Measurements from ENCODE around the gene TIMM17B. TPM values are rescaled to one million over a fixed set of nuclear protein-coding genes. Genes with fewer than 3 reads are reported as not detected.
A peak's percentile ranks its signal among the peaks of the same experiment; 100 is the strongest.
"Not testable (repeated sequence)": the region's sequence is repeated elsewhere in the genome, so short reads cannot be mapped to it uniquely, and the experiment has no call there.

Gene TIMM17B
- total RNA-seq, 2 donors from 2014 or later: 49.2 to 56.5 TPM

- Histone ChIP-seq H3K4me1 (peaks cover 0 to 8% of the 10 kb centered on the region in 2 donors), H3K27me3 (no peaks in the 10 kb centered on the region), H3K36me3 (no peaks in the 10 kb centered on the region), H3K27ac (no peak overlapping the region), H3K4me3 (no peak overlapping the region), H3K9me3 (no peaks in the 10 kb centered on the region)
- TF ChIP-seq, protein P1, sequence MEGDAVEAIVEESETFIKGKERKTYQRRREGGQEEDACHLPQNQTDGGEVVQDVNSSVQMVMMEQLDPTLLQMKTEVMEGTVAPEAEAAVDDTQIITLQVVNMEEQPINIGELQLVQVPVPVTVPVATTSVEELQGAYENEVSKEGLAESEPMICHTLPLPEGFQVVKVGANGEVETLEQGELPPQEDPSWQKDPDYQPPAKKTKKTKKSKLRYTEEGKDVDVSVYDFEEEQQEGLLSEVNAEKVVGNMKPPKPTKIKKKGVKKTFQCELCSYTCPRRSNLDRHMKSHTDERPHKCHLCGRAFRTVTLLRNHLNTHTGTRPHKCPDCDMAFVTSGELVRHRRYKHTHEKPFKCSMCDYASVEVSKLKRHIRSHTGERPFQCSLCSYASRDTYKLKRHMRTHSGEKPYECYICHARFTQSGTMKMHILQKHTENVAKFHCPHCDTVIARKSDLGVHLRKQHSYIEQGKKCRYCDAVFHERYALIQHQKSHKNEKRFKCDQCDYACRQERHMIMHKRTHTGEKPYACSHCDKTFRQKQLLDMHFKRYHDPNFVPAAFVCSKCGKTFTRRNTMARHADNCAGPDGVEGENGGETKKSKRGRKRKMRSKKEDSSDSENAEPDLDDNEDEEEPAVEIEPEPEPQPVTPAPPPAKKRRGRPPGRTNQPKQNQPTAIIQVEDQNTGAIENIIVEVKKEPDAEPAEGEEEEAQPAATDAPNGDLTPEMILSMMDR (IDR thresholded peaks at IDR 0.05): no peak
- DNase-seq (ENCODE audit: low spot score): no peak
Measured at GRCh38 chrX:48893556-48894348, 3.8 kb downstream of the TIMM17B start.

- DNase-seq (ENCODE audit: low spot score): no peak
- H3K4me3 ChIP-seq: no peak overlapping the region
- H3K27me3 ChIP-seq: no peaks in the 10 kb centered on the region
- peaks cover 0 to 8% of the 10 kb centered on the region in 2 donors for H3K4me1 ChIP-seq
- H3K36me3 ChIP-seq: no peaks in the 10 kb centered on the region
- H3K9me3 ChIP-seq: no peaks in the 10 kb centered on the region
- TF ChIP-seq, protein P1 (IDR thresholded peaks at IDR 0.05): no peak
- H3K27ac ChIP-seq: no peak overlapping the region
Measured at GRCh38 chrX:48892896-48893295, 4.7 kb downstream of the TIMM17B start.

DNA sequence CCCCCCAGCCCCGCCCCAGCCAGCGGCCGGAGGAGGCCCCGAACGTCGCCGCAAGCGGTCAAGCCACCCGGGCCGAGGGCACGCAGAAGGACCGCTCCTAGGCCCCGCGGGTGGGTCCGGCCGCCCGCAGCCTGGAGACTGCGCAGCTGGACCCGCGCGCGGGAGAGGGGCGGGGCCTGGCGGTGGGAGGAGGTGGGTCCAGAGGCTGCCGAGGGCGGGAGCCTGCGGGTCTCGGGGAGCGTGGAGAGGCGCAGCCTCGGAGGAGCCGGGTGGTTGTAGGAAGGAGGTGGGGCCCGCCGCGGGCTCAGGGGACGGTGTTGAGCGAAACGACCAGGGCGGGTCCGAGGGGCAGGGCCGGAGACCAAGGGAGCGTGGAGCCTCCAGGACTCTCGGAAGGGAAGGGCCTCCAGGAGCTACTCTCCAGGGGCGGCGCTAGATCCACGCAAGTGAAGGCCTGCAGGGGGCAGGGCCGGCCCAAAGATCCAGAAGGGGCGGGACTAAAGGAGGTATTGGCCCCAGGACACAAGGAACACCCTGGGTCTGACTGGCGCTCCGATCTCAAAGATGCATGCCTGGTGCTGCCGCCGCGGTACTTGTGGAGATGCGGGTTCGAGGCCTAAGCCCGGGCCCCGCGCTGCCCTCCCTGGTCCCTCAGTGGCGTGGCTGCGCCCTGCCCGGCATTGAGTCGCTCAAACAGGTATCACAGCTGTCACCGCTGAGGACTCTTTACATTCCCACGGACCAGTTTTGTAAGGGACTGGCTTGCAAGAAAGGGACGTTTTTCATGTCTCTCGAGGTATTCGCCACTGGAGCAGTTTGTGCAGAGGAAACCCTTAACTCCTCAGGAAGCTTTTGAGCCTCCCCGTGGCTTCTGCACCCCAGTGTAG, 5.9 kb downstream of the TIMM17B start:
- H3K9me3 ChIP-seq: no peaks in the 10 kb centered on the region
- H3K27ac ChIP-seq: peak overlapping the region; percentile 69 to 72
- peak; percentile 88 for DNase-seq (ENCODE audit: low spot score)
- TF ChIP-seq, protein P1 (IDR thresholded peaks at IDR 0.05): peak in 1 of 2 donors; percentile 63
- peak overlapping the region; percentile 56 to 66 for H3K4me3 ChIP-seq
- no peaks in the 10 kb centered on the region for H3K36me3 ChIP-seq
- H3K27me3 ChIP-seq: no peaks in the 10 kb centered on the region
- H3K4me1 ChIP-seq: peaks cover 0 to 5% of the 10 kb centered on the region in 2 donors

DNA sequence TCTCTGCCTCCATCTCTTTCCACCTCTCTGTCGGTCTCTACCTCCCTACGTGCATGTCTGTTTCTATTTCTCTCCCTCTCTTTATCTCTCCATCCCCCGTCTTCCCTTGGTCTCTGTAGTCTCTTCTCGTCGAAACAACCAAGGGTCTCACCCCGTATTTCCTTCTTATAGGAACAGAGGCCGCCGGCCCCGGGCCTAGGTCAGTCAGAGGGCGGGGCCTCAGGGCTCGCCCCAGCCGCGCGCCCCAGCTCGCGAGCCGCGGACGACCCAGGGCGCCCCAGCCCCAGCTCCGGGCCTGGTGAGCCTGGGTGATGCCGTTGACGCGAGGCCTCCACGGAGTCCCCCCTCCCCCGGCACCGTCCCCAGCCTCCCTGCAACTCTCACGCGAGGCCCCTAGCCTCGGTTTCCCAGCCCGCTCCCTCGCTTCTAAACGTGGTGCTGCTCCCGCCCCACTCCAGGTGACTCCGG, 6.6 kb downstream of the TIMM17B start:
- no peaks in the 10 kb centered on the region for H3K9me3 ChIP-seq
- TF ChIP-seq, protein P1 (IDR thresholded peaks at IDR 0.05): no peak
- no peaks in the 10 kb centered on the region for H3K36me3 ChIP-seq
- H3K4me3 ChIP-seq: peak overlapping the region; percentile 56 to 66
- H3K4me1 ChIP-seq: no peaks in the 10 kb centered on the region
- DNase-seq (ENCODE audit: low spot score): no peak
- peak overlapping the region; percentile 69 to 72 for H3K27ac ChIP-seq
- no peaks in the 10 kb centered on the region for H3K27me3 ChIP-seq

GRCh38 chrX:48890296-48890925, 7.2 kb downstream of the TIMM17B start:
- DNase-seq (ENCODE audit: low spot score): no peak

GRCh38 chrX:48886586-48886985, 11.0 kb downstream of the TIMM17B start:
- H3K9me3 ChIP-seq; H3K27me3 ChIP-seq; H3K4me3 ChIP-seq; H3K36me3 ChIP-seq; H3K27ac ChIP-seq; H3K4me1 ChIP-seq; DNase-seq (ENCODE audit: low spot score): not testable (repeated sequence)

More at GRCh38 chrX:48890296-48890925, 7.2 kb downstream of the TIMM17B start:
- H3K4me3 ChIP-seq: peak overlapping the region; percentile 56 to 66
- peak overlapping the region; percentile 69 to 72 for H3K27ac ChIP-seq
- no peaks in the 10 kb centered on the region for H3K36me3 ChIP-seq
- TF ChIP-seq, protein P1 (IDR thresholded peaks at IDR 0.05): no peak
- no peaks in the 10 kb centered on the region for H3K9me3 ChIP-seq
- no peaks in the 10 kb centered on the region for H3K27me3 ChIP-seq
- H3K4me1 ChIP-seq: no peaks in the 10 kb centered on the region
